HG03103 (cell line): ENCODE results near the gene ODF4.

Source experiments
- ATAC-seq: cut with Tn5 transposase; IDR thresholded peaks from one replicate; pipeline ENCODE4 v1.9.1; 2021; ENCODE audit warnings: low read depth; ENCODE audit not compliant: unreplicated experiment

ODF4 gene

GRCh38 chr17:8339540-8339939 lies at the start of gene ODF4:
Gene ODF4 (plus strand): TSS chr17:8339840. CDS start chr17:8340052, 212 bp downstream.
- no peak for ATAC-seq

DNA sequence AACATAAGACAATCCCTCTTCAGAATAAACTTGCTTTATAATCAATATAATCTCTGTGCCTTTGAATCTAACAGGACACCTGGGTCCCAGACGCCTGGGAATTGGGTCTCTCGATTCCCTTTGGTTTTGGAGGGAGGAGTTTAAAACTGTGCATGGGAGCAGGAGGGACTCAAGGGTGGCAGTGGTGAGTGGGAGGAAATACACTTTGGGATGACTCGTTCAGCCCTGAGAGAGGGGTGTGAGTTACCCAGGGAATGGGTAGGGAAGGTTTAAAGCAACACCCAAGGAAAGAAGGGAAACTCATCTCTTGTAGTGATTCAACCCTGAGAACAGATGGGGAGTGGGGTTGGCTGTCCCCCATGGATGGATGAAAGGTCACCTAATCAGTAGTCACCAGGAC lies 49.6 kb upstream of the ODF4 start:
- ATAC-seq, result no peak

- ATAC-seq, result no peak
Measured at GRCh38 chr17:8292639-8293395, 46.8 kb upstream of the ODF4 start.

DNA sequence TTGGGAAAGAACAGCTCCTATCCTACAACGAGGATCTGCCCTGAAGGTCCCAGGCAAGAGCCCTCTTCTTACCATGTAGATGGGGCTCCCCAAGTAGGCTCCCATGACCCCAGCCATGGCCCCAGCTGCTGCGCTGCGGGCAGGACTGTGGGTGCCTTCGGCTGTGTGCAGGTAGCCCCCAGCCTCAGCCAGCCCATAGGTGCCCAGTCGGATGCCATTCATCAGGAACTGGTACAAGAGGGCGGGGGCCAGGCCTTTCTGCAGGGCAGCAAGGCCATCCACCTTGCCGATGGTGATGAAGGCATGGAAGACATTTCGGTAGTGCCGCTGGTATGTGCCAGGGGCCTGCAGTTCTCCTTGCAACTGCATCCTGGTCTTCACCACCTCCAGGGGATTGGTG lies 45.3 kb upstream of the ODF4 start:
- ATAC-seq, result no peak

GRCh38 chr17:8294814-8295316 lies 44.8 kb upstream of the ODF4 start:
- ATAC-seq, result peak; percentile 10

DNA sequence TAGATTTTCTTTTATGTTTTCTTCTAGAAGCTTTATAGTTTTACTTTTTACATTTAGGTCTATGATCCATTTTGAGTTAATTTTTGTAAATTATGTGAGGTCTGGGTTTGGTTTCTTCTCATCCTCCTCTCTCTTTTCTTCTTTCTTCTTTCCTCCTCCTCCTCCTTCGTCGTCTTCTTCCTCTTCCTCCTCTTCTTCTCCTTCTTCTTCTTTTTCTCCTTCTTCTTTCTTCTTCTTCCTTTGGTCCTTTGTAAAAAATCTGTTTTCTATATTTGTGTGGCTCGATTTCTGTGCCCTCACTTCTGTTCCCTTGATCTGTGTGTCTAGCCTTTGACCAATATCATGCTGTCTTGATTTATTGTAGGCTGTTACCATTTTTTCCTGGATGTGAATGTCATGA lies 39.4 kb upstream of the ODF4 start:
- ATAC-seq, result no peak

DNA sequence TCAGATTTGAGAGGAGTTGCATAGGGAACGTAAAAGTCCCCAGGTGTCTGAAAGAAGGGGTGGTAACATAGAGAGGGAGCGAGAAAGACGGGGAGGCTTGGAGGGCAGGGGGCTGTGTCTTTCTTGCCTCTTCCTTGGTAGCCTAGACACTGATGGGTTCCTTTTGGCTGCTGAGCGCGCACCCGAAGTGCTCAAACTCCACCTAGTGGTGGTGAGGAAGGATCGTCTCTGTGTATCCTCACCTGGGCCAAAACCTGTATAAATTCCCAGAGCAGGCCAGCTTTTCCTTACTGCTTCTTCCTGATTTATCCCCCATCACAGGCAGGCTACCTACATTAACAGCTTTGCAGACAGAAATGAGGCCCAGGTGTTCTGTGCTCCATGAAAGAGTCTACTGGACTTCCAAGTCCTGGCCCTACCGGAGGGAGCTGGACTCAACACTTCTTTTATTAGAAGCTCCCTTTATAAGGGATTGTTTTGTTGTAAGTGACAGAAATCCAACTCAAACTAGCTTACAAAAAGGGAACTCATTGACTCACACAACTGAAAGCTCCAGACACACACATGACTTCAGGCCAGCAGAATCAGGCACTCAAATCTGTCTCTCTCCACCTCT lies 38.9 kb upstream of the ODF4 start:
- no peak for ATAC-seq

DNA sequence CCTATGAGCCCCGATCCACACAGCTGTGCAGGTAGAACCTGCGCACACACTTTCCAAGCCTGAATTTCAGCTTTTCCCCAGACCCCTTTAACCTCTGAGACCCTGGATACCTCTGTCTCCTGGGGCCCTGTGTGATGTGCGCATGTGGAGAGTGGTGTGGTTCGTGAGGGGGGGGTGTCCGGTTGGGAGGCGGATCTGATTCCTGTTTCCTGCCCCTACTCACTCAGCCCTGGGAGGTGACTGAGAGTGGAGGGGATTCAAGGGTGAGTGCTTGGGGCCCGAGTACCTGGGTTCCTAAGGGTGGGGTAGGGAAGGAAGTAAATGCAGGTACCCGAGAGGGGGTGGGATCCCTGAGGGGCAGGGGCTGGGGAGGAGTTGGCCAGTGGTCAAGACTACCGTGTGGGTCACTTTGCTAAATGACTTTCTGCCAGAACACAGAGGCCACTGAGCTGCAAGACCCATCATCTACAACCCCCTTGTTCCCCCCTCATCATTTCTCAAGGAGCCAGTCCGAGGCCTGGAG lies 29.0 kb upstream of the ODF4 start:
- ATAC-seq, result no peak

DNA sequence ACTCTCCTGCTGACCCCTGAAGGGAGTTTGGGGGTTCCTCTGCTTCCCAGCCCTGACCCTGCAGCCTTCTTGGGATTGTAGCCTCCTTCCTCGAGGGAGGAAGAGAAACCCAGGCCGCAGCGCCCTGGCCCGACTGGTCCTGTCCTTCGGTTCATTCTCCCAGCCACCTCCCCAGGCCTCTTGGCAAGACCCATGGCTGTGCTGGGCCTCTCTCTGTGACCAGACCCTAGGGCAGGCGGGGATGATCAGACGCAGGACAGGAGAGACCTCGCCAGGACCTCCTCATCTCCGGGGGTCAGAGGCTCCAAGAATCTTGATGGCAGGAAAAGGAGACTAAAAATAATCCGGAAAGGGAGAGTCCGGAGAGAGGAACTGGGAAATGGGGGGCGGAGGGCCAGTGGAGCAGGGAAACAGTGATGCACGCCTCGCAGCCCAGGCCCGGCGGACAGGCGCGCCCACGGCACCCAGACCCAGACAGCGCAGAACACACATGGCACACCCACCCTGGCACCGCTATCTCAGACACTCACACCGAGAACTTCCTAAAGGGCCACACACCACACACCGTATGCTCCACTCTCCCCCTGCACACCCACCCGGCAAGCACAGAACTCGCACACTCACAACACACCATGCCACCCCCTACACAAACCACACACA lies 28.4 kb upstream of the ODF4 start:
- no peak for ATAC-seq

- no peak for ATAC-seq
Measured at GRCh38 chr17:8312251-8312650, 27.4 kb upstream of the ODF4 start.

DNA sequence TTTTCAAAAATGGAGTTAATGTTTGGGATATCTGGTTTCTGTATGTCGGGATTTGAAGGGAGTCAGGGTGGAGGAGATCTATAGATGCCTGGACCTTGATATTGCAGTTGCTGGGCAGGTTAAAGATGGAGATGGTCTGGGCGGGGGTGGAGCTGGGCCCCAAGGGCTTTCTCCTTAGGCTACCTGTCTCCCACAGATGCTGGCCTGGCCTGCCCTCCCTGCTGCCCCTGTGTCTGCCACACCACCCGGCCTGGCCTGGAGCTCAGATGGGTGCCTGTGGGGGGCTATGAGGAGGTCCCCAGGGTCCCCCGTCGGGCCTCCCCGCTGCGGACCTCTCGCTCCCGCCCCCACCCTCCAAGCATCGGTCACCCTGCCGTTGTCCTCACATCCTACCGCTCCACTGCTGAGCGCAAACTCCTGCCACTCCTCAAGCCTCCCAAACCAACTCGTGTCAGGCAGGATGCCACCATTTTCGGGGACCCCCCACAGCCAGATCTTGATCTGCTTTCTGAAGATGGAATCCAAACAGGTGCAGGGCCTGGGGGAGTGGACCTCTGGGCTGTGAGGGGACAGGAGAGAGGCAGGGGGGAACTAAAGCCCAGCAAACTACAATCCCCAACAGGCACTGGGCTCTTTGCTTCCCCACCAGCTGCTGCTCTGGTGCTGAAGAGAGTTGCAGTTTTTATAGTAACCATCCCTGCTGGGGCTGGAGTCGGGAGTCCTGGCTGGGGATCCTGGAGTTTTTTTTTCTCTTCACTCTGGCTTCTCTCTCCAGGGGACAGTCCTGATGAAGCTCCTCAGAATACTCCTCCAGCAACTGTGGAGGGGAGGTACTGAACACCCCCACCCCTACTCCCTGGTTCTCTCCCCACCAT lies 26.7 kb upstream of the ODF4 start:
- no peak for ATAC-seq

GRCh38 chr17:8314797-8315763 lies 24.6 kb upstream of the ODF4 start:
- no peak for ATAC-seq

DNA sequence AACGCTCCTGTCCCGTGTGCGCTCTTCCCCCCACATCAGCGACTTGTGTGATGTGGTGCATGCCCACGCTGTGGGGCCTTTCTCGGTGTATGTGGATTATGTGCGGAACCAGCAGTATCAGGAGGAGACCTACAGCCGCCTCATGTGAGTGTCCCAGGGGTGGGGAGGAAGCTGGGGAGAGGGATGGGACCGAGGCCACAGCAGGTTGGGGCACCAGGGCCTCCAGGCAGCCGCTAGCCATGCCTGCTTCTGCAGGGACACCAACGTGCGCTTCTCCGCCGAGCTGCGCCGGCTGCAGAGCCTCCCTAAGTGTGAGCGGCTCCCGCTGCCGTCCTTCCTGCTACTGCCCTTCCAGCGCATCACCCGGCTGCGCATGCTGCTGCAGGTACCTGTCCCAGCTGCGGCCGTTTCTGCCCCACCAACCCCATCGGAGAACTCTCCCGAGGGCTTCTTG lies 23.8 kb upstream of the ODF4 start:
- ATAC-seq, result no peak

GRCh38 chr17:8318010-8318935 lies 21.4 kb upstream of the ODF4 start:
- no peak for ATAC-seq

GRCh38 chr17:8320262-8320661 lies 19.4 kb upstream of the ODF4 start:
- no peak for ATAC-seq

- no peak for ATAC-seq
Measured at GRCh38 chr17:8320990-8321389, 18.6 kb upstream of the ODF4 start.

DNA sequence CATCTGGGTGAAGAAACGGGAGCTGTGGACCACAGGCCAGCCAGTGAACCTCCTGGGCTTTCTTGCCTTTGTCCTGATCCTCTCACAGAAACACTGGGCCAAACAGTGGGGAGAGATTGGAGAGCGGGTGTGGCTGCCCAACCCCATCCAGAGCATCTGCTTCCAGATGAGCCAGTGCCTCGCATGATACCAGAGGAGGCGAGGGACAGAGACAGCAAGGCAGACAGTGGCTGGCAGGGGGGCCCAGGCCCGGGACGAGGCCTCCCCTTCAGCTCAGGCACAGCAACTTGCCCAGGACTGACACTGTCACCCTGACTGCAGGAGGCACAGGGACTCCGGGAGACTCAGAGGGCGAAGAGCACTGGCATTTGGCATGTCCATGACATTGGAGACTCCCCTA lies 17.6 kb upstream of the ODF4 start:
- ATAC-seq, result no peak

GRCh38 chr17:8324132-8324531 lies 15.5 kb upstream of the ODF4 start:
- ATAC-seq, result no peak
